Measurements from ENCODE around the gene SLC31A2.
A peak's percentile ranks its signal among the peaks of the same experiment; 100 is the strongest.

Gene SLC31A2

GRCh38 chr9:113151696-113152630, 1.2 kb downstream of the SLC31A2 start:
- no peak for TF ChIP-seq EZH2phosphoT487 (IDR thresholded peaks at IDR 0.05; ENCODE audit: borderline replicate concordance, low read length)
- TF ChIP-seq CTCF (IDR thresholded peaks at IDR 0.05; ENCODE audit: low read depth, low read length, poor library complexity, severe bottlenecking) = no peak
- Histone ChIP-seq H4K20me1 (ENCODE audit: control insufficient read depth, insufficient read depth, low read depth, low read length) (no peaks in the 10 kb centered on the region), H3K4me3 (ENCODE audit: low read length) (peak overlapping the region; percentile 87), H3K36me3 (ENCODE audit: control insufficient read depth, low read length) (no peaks in the 10 kb centered on the region), H3K9me3 (ENCODE audit: control insufficient read depth, insufficient read depth, low read length) (no peaks in the 10 kb centered on the region), H3K9me2 (replicated peaks; ENCODE audit: control insufficient read depth, low read length) (no peaks in the 10 kb centered on the region), H3K27me3 (ENCODE audit: control insufficient read depth, low read length) (peaks cover 12% of the 10 kb centered on the region), H3K79me2 (ENCODE audit: control insufficient read depth, low read length) (no peaks in the 10 kb centered on the region), H3K27ac (ENCODE audit: low read depth, low read length) (no peak overlapping the region), H3F3A (ENCODE audit: control insufficient read depth, insufficient read depth) (0 out of 2 replicates have a peak, but pooled peaks cover 3% of the 10 kb centered on the region), H3K4me2 (ENCODE audit: low read length) (peak overlapping the region; percentile 67), H3K4me1 (ENCODE audit: control insufficient read depth, low read length) (peaks cover 27% of the 10 kb centered on the region)

GRCh38 chr9:113152699-113153098, 1.9 kb downstream of the SLC31A2 start:
- H3F3A ChIP-seq (ENCODE audit: control insufficient read depth, insufficient read depth) = 0 out of 2 replicates have a peak, but pooled peaks cover 3% of the 10 kb centered on the region
- H3K4me2 ChIP-seq (ENCODE audit: low read length) = no peak overlapping the region
- H4K20me1 ChIP-seq (ENCODE audit: control insufficient read depth, insufficient read depth, low read depth, low read length) = no peaks in the 10 kb centered on the region
- H3K27me3 ChIP-seq (ENCODE audit: control insufficient read depth, low read length) = peaks cover 7% of the 10 kb centered on the region; the same call in 1 of the 2 replicates
- no peaks in the 10 kb centered on the region for H3K36me3 ChIP-seq (ENCODE audit: control insufficient read depth, low read length)
- TF ChIP-seq CTCF (IDR thresholded peaks at IDR 0.05; ENCODE audit: low read depth, low read length, poor library complexity, severe bottlenecking) (peak; percentile 18), EZH2phosphoT487 (IDR thresholded peaks at IDR 0.05; ENCODE audit: borderline replicate concordance, low read length) (no peak)
- H3K9me2 ChIP-seq (replicated peaks; ENCODE audit: control insufficient read depth, low read length) = no peaks in the 10 kb centered on the region
- H3K27ac ChIP-seq (ENCODE audit: low read depth, low read length) = no peak overlapping the region
- H3K79me2 ChIP-seq (ENCODE audit: control insufficient read depth, low read length) = no peaks in the 10 kb centered on the region
- H3K4me1 ChIP-seq (ENCODE audit: control insufficient read depth, low read length) = peaks cover 27% of the 10 kb centered on the region
- H3K4me3 ChIP-seq (ENCODE audit: low read length) = no peak overlapping the region
- H3K9me3 ChIP-seq (ENCODE audit: control insufficient read depth, insufficient read depth, low read length) = no peaks in the 10 kb centered on the region

GRCh38 chr9:113153599-113153998, 2.8 kb downstream of the SLC31A2 start:
- H3K79me2 ChIP-seq (ENCODE audit: control insufficient read depth, low read length) = no peaks in the 10 kb centered on the region
- H3K4me1 ChIP-seq (ENCODE audit: control insufficient read depth, low read length) = peaks cover 27% of the 10 kb centered on the region
- 0 out of 2 replicates have a peak, but pooled peaks cover 3% of the 10 kb centered on the region for H3F3A ChIP-seq (ENCODE audit: control insufficient read depth, insufficient read depth)
- H3K9me3 ChIP-seq (ENCODE audit: control insufficient read depth, insufficient read depth, low read length) = no peaks in the 10 kb centered on the region
- H3K27ac ChIP-seq (ENCODE audit: low read depth, low read length) = no peak overlapping the region
- H3K4me3 ChIP-seq (ENCODE audit: low read length) = no peak overlapping the region
- TF ChIP-seq CTCF (IDR thresholded peaks at IDR 0.05; ENCODE audit: low read depth, low read length, poor library complexity, severe bottlenecking) (no peak), EZH2phosphoT487 (IDR thresholded peaks at IDR 0.05; ENCODE audit: borderline replicate concordance, low read length) (no peak)
- H3K27me3 ChIP-seq (ENCODE audit: control insufficient read depth, low read length) = peaks cover 7% of the 10 kb centered on the region; the same call in 1 of the 2 replicates
- no peak overlapping the region for H3K4me2 ChIP-seq (ENCODE audit: low read length)
- no peaks in the 10 kb centered on the region for H3K9me2 ChIP-seq (replicated peaks; ENCODE audit: control insufficient read depth, low read length)
- H3K36me3 ChIP-seq (ENCODE audit: control insufficient read depth, low read length) = no peaks in the 10 kb centered on the region
- no peaks in the 10 kb centered on the region for H4K20me1 ChIP-seq (ENCODE audit: control insufficient read depth, insufficient read depth, low read depth, low read length)
